Skin epidermis (tissue), 12 donors: ENCODE results near the gene LRRC31.

Experiments used
- H3K27ac ChIP-seq, 21 experiments: fragments of 200-600 bp; sonication (generic) in 11 of 21; one replicate each; pipeline ENCODE4 v1.5.0; 2020; ENCODE audit warnings: mild to moderate bottlenecking in 3 of 21, inconsistent platforms in 2 of 21, moderate library complexity in 2 of 21
- H3K4me3 ChIP-seq, 7 experiments: fragments of 200-600 bp; sonication (generic) in 2 of 7; one replicate each; pipeline ENCODE4 v1.5.0; 2020; ENCODE audit warnings: inconsistent platforms in 2 of 7, mild to moderate bottlenecking in 2 of 7, moderate library complexity in 1 of 7

The LRRC31 gene

GRCh38 chr3:169869484-169870220 is at the start of gene LRRC31:
Gene LRRC31 (minus strand): TSS chr3:169869935. CDS start chr3:169869807, 128 bp downstream.
- H3K4me3 ChIP-seq, result no peak within 1 kb of the TSS
- H3K27ac ChIP-seq, result no peak within 1 kb of the TSS

GRCh38 chr3:169914321-169914720 is 44.6 kb upstream of the LRRC31 start:
- Histone ChIP-seq H3K27ac (no peak overlapping the region), H3K4me3 (no peak overlapping the region)

- Histone ChIP-seq H3K27ac (no peak overlapping the region), H3K4me3 (no peak overlapping the region)
These were observed 43.6 kb upstream of the LRRC31 start for GRCh38 chr3:169913323-169913722.

GRCh38 chr3:169911272-169911671 is 41.5 kb upstream of the LRRC31 start, which contains the start of gene SAMD7:
Gene SAMD7 (plus strand): TSS chr3:169911572. CDS start chr3:169919499, 7,927 bp downstream.
- no peak within 1 kb of the TSS for H3K4me3 ChIP-seq
- no peak within 1 kb of the TSS for H3K27ac ChIP-seq

- no peak overlapping the region for H3K4me3 ChIP-seq
- no peak overlapping the region for H3K27ac ChIP-seq
These were observed 38.2 kb upstream of the LRRC31 start for GRCh38 chr3:169907944-169908343.

- no peak overlapping the region for H3K27ac ChIP-seq
- no peak overlapping the region for H3K4me3 ChIP-seq
These were observed 37.7 kb upstream of the LRRC31 start for GRCh38 chr3:169907476-169907875.

GRCh38 chr3:169905404-169905803 is 35.7 kb upstream of the LRRC31 start:
- no peak overlapping the region for H3K27ac ChIP-seq
- H3K4me3 ChIP-seq, result no peak overlapping the region

GRCh38 chr3:169901453-169901852 is 31.7 kb upstream of the LRRC31 start:
- no peak overlapping the region for H3K4me3 ChIP-seq
- no peak overlapping the region for H3K27ac ChIP-seq

GRCh38 chr3:169897284-169897683 is 27.5 kb upstream of the LRRC31 start:
- Histone ChIP-seq H3K27ac (no peak overlapping the region), H3K4me3 (no peak overlapping the region)

GRCh38 chr3:169895072-169895471 is 25.3 kb upstream of the LRRC31 start:
- Histone ChIP-seq H3K4me3 (no peak overlapping the region), H3K27ac (no peak overlapping the region)

GRCh38 chr3:169894110-169894509 is 24.4 kb upstream of the LRRC31 start:
- no peak overlapping the region for H3K4me3 ChIP-seq
- H3K27ac ChIP-seq, result no peak overlapping the region

- H3K27ac ChIP-seq, result no peak overlapping the region
- no peak overlapping the region for H3K4me3 ChIP-seq
These were observed 22.2 kb upstream of the LRRC31 start for GRCh38 chr3:169891886-169892285.

- no peak overlapping the region for H3K4me3 ChIP-seq
- no peak overlapping the region for H3K27ac ChIP-seq
These were observed 16.9 kb upstream of the LRRC31 start for GRCh38 chr3:169886671-169887070.

GRCh38 chr3:169880576-169881250 is 11.0 kb upstream of the LRRC31 start:
- H3K27ac ChIP-seq, result no peak overlapping the region
- H3K4me3 ChIP-seq, result no peak overlapping the region

GRCh38 chr3:169879845-169880575 is 10.3 kb upstream of the LRRC31 start:
- no peak overlapping the region for H3K27ac ChIP-seq

GRCh38 chr3:169879013-169879557 is 9.3 kb upstream of the LRRC31 start:
- Histone ChIP-seq H3K4me3 (no peak overlapping the region), H3K27ac (no peak overlapping the region)

More at GRCh38 chr3:169879845-169880575, 10.3 kb upstream of the LRRC31 start:
- H3K4me3 ChIP-seq, result no peak overlapping the region

- H3K27ac ChIP-seq, result no peak overlapping the region
These were observed 1.6 kb upstream of the LRRC31 start for GRCh38 chr3:169871129-169871886.

GRCh38 chr3:169868369-169868768 is 1.4 kb downstream of the LRRC31 start:
- H3K4me3 ChIP-seq, result no peak overlapping the region
- H3K27ac ChIP-seq, result no peak overlapping the region

More at GRCh38 chr3:169871129-169871886, 1.6 kb upstream of the LRRC31 start:
- H3K4me3 ChIP-seq, result no peak overlapping the region

GRCh38 chr3:169867584-169868210 is 2.0 kb downstream of the LRRC31 start:
- no peak overlapping the region for H3K27ac ChIP-seq
- no peak overlapping the region for H3K4me3 ChIP-seq
